ACC112 (cell line): ENCODE measurements around the gene TRIP6.
A peak's percentile ranks its signal among the peaks of the same experiment; 100 is the strongest.

Source experiments
- H2AFZ ChIP-seq: fragments of 200-600 bp; sonication (generic); one replicate; pipeline ENCODE4 v1.6.0; 2017; ENCODE audit warnings: antibody characterized with exemption, low read length; ENCODE audit not compliant: unreplicated experiment
- H3K27ac ChIP-seq: fragments of 200-600 bp; sonication (generic); 2 replicates; pipeline ENCODE4 v1.5.1; 2014; ENCODE audit warnings: low read depth, mild to moderate bottlenecking, antibody characterized with exemption, low read length, moderate library complexity
- H3K27me3 ChIP-seq: fragments of 200-600 bp; sonication (generic); 2 replicates; pipeline ENCODE4 v1.6.1; 2014; ENCODE audit warnings: mild to moderate bottlenecking, antibody characterized with exemption, low read length, moderate library complexity, mixed read lengths; ENCODE audit not compliant: insufficient read depth
- H3K36me3 ChIP-seq: fragments of 200-600 bp; sonication (generic); 2 replicates; pipeline ENCODE4 v1.6.1; 2016; ENCODE audit warnings: mild to moderate bottlenecking, antibody characterized with exemption, low read length, moderate library complexity, mixed read lengths; ENCODE audit not compliant: insufficient read depth
- H3K4me1 ChIP-seq: fragments of 200-600 bp; sonication (generic); one replicate; pipeline ENCODE4 v1.6.1; 2016; ENCODE audit warnings: low read length, mixed read lengths; ENCODE audit not compliant: insufficient read depth, unreplicated experiment, control insufficient read depth
- H3K4me3 ChIP-seq: fragments of 200-600 bp; sonication (generic); 2 replicates; pipeline ENCODE4 v1.5.1; 2014; ENCODE audit warnings: mild to moderate bottlenecking, low read depth, low read length
- H3K79me2 ChIP-seq: fragments of 200-600 bp; sonication (generic); one replicate; pipeline ENCODE4 v1.6.0; 2016; ENCODE audit warnings: low read length; ENCODE audit not compliant: control insufficient read depth, unreplicated experiment, insufficient read depth

Gene TRIP6

GRCh38 chr7:100825751-100826513 is 41.3 kb upstream of the TRIP6 start:
- H3K27ac ChIP-seq: no peak overlapping the region
- H3K4me1 ChIP-seq: peaks cover 11% of the 10 kb centered on the region
- no peaks in the 10 kb centered on the region for H3K36me3 ChIP-seq
- peaks cover 3% of the 10 kb centered on the region for H3K79me2 ChIP-seq
- H3K27me3 ChIP-seq: no peaks in the 10 kb centered on the region
- peak overlapping the region; percentile 84 for H3K4me3 ChIP-seq
- H2AFZ ChIP-seq: peak overlapping the region; percentile 11

DNA sequence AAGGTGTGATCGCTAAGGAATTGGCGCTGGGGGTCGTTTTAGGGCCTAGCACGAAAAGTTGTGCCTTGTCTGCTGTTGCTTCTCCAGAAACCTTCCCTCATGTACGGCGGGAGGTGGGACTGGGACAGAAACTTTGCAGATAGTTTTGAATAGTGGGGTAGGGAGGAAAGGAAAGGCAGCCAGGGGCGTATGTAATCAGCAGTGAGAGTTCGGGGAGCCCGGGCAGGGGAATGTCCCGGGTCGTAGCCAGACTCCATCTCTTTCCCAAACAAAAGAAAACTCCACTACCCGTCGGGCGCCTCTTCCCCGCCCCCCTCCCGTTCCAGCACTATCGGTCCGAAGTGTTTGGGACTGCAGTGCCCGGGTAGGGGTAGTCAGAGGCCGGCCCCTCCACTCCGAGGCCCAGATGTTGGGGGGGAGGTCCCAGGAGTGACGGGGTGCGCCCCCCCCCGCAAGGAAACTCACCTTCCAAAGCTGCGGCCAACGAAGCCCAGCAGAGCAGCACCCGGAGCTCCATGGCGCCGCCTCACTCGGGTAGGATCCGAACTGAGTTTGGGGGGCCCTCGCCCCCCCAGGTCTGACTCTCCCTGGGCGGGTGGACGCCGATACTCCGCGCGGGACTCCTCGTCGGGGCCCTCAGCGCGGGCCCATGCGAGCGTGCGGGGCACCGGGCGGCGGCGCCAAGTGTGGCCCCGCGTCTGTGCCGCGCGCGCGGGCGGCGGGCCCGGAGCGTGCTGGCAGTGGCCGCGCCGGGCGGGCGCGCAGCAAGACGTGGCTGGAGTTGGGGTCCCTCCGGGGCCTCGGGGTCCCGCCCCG is 40.5 kb upstream of the TRIP6 start:
- Histone ChIP-seq H3K4me1 (peaks cover 11% of the 10 kb centered on the region), H3K36me3 (no peaks in the 10 kb centered on the region), H3K27ac (no peak overlapping the region), H3K79me2 (peaks cover 3% of the 10 kb centered on the region), H3K4me3 (peak overlapping the region; percentile 84), H3K27me3 (no peaks in the 10 kb centered on the region), H2AFZ (peak overlapping the region; percentile 80)

- Histone ChIP-seq H3K4me3 (peak within 1 kb of the TSS; percentile 84), H3K27me3 (no peaks in the 10 kb centered on the region), H3K27ac (no peak within 1 kb of the TSS), H3K4me1 (peaks cover 11% of the 10 kb centered on the region), H3K79me2 (peaks cover 3% of the 10 kb centered on the region), H2AFZ (peak within 1 kb of the TSS; percentile 80), H3K36me3 (no peaks in the 10 kb centered on the region)
These were observed 39.6 kb upstream of the TRIP6 start, which contains the start of gene EPHB4 for GRCh38 chr7:100827330-100828226. Gene EPHB4, minus strand, starts transcription at chr7:100827523. Its CDS starts 493 bp downstream, at chr7:100827030.

DNA sequence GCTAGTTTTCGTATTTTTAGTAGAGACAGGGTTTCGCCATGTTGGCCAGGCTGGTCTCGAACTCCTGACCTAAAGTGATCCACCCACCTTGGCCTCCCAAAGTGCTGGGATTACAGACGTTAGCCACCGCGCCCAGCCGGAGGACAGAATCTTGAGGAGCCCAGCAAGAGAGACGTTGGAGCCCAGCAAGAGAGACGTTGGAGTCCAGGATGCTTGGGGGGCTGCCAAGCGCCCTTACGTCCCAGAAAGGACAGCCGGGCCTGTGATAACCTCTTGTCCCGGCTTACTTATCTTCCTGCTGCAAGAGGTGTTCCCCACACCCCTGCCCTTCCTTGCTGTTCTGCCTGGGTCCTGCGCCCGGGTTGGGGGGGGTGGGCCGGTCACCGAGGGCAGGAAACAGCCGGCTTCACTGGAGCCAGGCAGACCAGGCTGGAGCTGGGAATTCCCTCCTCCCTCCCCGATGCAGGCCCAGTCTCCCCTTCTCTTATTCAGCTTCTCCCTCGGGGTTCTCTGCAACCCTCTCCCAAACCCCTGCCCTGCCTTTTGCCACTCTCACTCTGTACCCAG is 38.0 kb upstream of the TRIP6 start:
- H3K4me1 ChIP-seq: peaks cover 11% of the 10 kb centered on the region

GRCh38 chr7:100830396-100830795 is 36.8 kb upstream of the TRIP6 start:
- no peak overlapping the region for H3K27ac ChIP-seq
- H3K27me3 ChIP-seq: no peaks in the 10 kb centered on the region
- no peak overlapping the region for H2AFZ ChIP-seq
- no peak overlapping the region for H3K4me3 ChIP-seq
- no peaks in the 10 kb centered on the region for H3K79me2 ChIP-seq
- H3K4me1 ChIP-seq: peaks cover 5% of the 10 kb centered on the region
- no peaks in the 10 kb centered on the region for H3K36me3 ChIP-seq

More for the DNA sequence above, 38.0 kb upstream of the TRIP6 start:
- Histone ChIP-seq H3K27me3 (no peaks in the 10 kb centered on the region), H3K4me3 (no peak overlapping the region), H3K36me3 (no peaks in the 10 kb centered on the region), H3K79me2 (peaks cover 3% of the 10 kb centered on the region), H2AFZ (no peak overlapping the region), H3K27ac (no peak overlapping the region)

GRCh38 chr7:100832281-100832633 is 34.9 kb upstream of the TRIP6 start:
- H3K79me2 ChIP-seq: no peaks in the 10 kb centered on the region
- H3K27me3 ChIP-seq: no peaks in the 10 kb centered on the region
- no peaks in the 10 kb centered on the region for H3K4me1 ChIP-seq
- H3K27ac ChIP-seq: no peak overlapping the region
- H2AFZ ChIP-seq: no peak overlapping the region
- H3K4me3 ChIP-seq: no peak overlapping the region
- no peaks in the 10 kb centered on the region for H3K36me3 ChIP-seq

DNA sequence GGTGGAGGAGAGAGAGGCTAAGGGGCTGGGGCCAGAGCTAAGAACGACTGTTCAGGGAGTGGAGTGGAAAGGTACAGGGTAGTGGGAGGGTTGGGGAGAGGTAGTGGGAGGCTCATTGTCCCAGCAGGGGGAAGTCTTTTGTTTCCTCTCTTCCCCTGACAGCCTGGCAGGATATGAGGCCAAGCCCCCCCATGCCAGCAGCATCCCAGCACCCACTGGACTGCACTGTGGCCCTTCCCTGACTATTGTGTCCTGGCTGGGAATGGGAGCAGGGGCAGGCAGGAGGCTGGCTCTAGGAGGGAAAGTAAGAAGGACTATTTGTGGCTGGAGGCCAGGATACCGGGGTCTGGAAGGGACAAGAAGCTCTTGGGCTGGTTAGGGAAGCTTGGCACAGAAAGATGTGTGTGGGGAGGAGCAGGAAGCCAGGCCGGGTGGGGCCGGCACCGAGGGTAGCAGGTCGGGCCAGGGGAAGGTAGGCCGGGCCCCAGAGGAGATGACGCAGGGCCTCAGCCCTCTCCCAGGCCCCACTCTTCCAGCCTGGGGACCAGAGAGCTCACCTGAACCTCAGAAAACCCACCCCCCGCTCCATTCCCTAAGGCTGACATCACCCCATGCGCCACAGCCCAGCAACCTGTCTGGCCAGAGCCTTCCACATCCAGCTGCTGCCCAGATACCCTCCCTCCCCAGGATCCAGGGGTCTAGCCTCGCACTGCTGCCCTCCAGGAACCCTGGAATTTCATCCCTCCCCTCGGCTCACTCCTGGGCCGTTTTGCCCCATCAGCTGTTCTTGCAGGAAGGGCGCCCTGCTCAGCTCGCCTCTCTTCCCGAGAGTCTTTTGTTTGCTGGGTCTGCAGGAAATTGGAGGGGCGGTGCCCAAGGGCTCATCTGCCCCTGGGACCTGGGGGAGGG is 31.0 kb upstream of the TRIP6 start:
- Histone ChIP-seq H3K4me3 (no peak overlapping the region), H3K27me3 (no peaks in the 10 kb centered on the region), H3K79me2 (no peaks in the 10 kb centered on the region), H3K36me3 (no peaks in the 10 kb centered on the region), H3K4me1 (no peaks in the 10 kb centered on the region), H2AFZ (peak overlapping the region; percentile 44), H3K27ac (no peak overlapping the region)

GRCh38 chr7:100836812-100837098 is 30.4 kb upstream of the TRIP6 start:
- H2AFZ ChIP-seq: peak overlapping the region; percentile 74
- H3K36me3 ChIP-seq: no peaks in the 10 kb centered on the region
- no peaks in the 10 kb centered on the region for H3K79me2 ChIP-seq
- H3K4me3 ChIP-seq: peak overlapping the region; percentile 56
- no peaks in the 10 kb centered on the region for H3K27me3 ChIP-seq
- H3K4me1 ChIP-seq: no peaks in the 10 kb centered on the region
- peak overlapping the region; percentile 18; the same call in 1 of the 2 replicates for H3K27ac ChIP-seq

- Histone ChIP-seq H3K79me2 (no peaks in the 10 kb centered on the region), H3K36me3 (no peaks in the 10 kb centered on the region), H3K27me3 (no peaks in the 10 kb centered on the region), H2AFZ (peak overlapping the region; percentile 74), H3K4me3 (peak overlapping the region; percentile 56), H3K4me1 (no peaks in the 10 kb centered on the region), H3K27ac (peak overlapping the region; percentile 18)
These were observed 29.9 kb upstream of the TRIP6 start for GRCh38 chr7:100837099-100837836.
